HepG2 (cell line): ENCODE data around the gene SS18L1. TPM values are rescaled to one million over a fixed set of nuclear protein-coding genes. Genes with fewer than 3 reads are reported as not detected.

Experiments used
- ATAC-seq: fragments of 200-7000 bp; cut with Tn5 transposase; 3 replicates; pipeline ENCODE4 v1.9.1; 2020; ENCODE audit warnings: mild to moderate bottlenecking, moderate library complexity
- BruUV-seq: library from RNA; stranded (reverse); fragments of 400-500 nt; replicated peaks from 2 replicates; lab custom pipeline; 2021; lab: Mats Ljungman, UMichigan
- CTCF ChIA-PET: fragments of 300-600 bp; formaldehyde crosslinking; extraction: SDS; loops from one replicate; lab custom pipeline; 2021; ENCODE audit warnings: low total read pairs, inconsistent platforms, low intra/inter-chr PET ratio; lab: Yijun Ruan, JAX
- POLR2A ChIA-PET: fragments of 350-600 bp; sonication (Branson Sonifier 250); formaldehyde crosslinking; loops from one replicate; lab custom pipeline; 2020; ENCODE audit warnings: antibody characterized with exemption, inconsistent platforms; lab: Yijun Ruan, JAX
- DNase-seq: peaks from one replicate; pipeline ENCODE4 v3.0.0-alpha.2; 2015; ENCODE audit warnings: low spot score
- FAIRE-seq: peaks from 3 replicates; lab custom pipeline; 2011; peaks lifted over from hg19 to GRCh38; lab: Jason Lieb, UNC
- H2AFZ ChIP-seq: one replicate; pipeline ENCODE4 v1.6.1; 2011; ENCODE audit warnings: low read length, inconsistent platforms
- H3K27ac ChIP-seq: fragments of 300-600 bp; 3 replicates; pipeline ENCODE4 v1.8.0; 2011; ENCODE audit warnings: mixed run types, mild to moderate bottlenecking, mixed read lengths, low read length, inconsistent platforms; ENCODE audit not compliant: insufficient read depth; ENCODE audit errors: extremely low read length
- H3K27me3 ChIP-seq, 2 experiments: fragments of 200-600 bp in 1 of 2; 2 replicates in 1 of 2; 3 replicates in 1 of 2; pipeline versions ENCODE4 v1.6.0 to v1.8.0; 2011; ENCODE audit warnings: low read length in 2 of 2, mild to moderate bottlenecking in 2 of 2, moderate library complexity in 2 of 2, inconsistent platforms in 1 of 2; ENCODE audit not compliant: insufficient read depth in 2 of 2, control insufficient read depth in 1 of 2
- H3K36me3 ChIP-seq, 2 experiments: fragments of 200-600 bp in 1 of 2; replicated peaks in 1 of 2; 2 replicates in 1 of 2; 3 replicates in 1 of 2; pipeline versions ENCODE4 v1.5.1 to v1.8.0; 2011; ENCODE audit warnings: low read length in 2 of 2, inconsistent platforms in 1 of 2; ENCODE audit not compliant: insufficient read depth in 2 of 2, control insufficient read depth in 1 of 2
- H3K4me1 ChIP-seq: 2 replicates; pipeline ENCODE4 v1.5.1; 2012; ENCODE audit warnings: low read length, inconsistent platforms; ENCODE audit not compliant: insufficient read depth
- H3K4me2 ChIP-seq: 2 replicates; pipeline ENCODE4 v1.6.0; 2011; ENCODE audit warnings: low read depth, low read length, inconsistent platforms
- H3K4me3 ChIP-seq, 3 experiments: fragments of 200-600 bp in 1 of 3; sonication (generic), shearing (Covaris generic) in 1 of 3; replicated peaks in 1 of 3; 2 replicates each; pipeline ENCODE4 v1.5.1; 2011 to 2016; ENCODE audit warnings: low read length in 3 of 3, inconsistent platforms in 2 of 3, low read depth in 2 of 3, mild to moderate bottlenecking in 2 of 3, control low read depth in 1 of 3, mixed read lengths in 1 of 3; ENCODE audit not compliant: insufficient read depth in 1 of 3
- H3K79me2 ChIP-seq: one replicate; pipeline ENCODE4 v1.6.1; 2011; ENCODE audit warnings: low read length, inconsistent platforms; ENCODE audit not compliant: insufficient read depth
- H3K9ac ChIP-seq: 2 replicates; pipeline ENCODE4 v1.6.0; 2011; ENCODE audit warnings: mild to moderate bottlenecking, low read depth, low read length, inconsistent platforms; ENCODE audit not compliant: insufficient read depth
- H3K9me3 ChIP-seq: 2 replicates; pipeline ENCODE4 v1.5.1; 2012; ENCODE audit warnings: mild to moderate bottlenecking, low read length
- H4K20me1 ChIP-seq: 2 replicates; pipeline ENCODE4 v1.6.0; 2011; ENCODE audit warnings: inconsistent platforms, mild to moderate bottlenecking, low read length, moderate library complexity; ENCODE audit not compliant: insufficient read depth
- KLF11 ChIP-seq: IDR thresholded peaks from 2 replicates; pipeline ENCODE4 v1.6.1; 2016; ENCODE audit warnings: missing compliant biosample characterization
- MEIS2 ChIP-seq: sonication (generic); formaldehyde crosslinking; IDR thresholded peaks from 2 replicates; pipeline ENCODE4 v1.9.0; 2021; ENCODE audit warnings: mild to moderate bottlenecking, missing genetic modification reagents
- MLLT10 ChIP-seq: sonication (generic); formaldehyde crosslinking; IDR thresholded peaks from 2 replicates; pipeline ENCODE4 v1.4.0; 2020; ENCODE audit warnings: missing genetic modification reagents
- NFYB ChIP-seq: sonication (generic); formaldehyde crosslinking; IDR thresholded peaks from 2 replicates; pipeline ENCODE4 v1.4.0; 2020; ENCODE audit warnings: missing genetic modification reagents
- POLR2A ChIP-seq, 2 experiments: IDR thresholded peaks; 2 replicates each; pipeline ENCODE4 v1.6.1; 2011; ENCODE audit warnings: low read depth in 2 of 2, low read length in 2 of 2, mild to moderate bottlenecking in 1 of 2, moderate library complexity in 1 of 2; ENCODE audit not compliant: insufficient read depth in 1 of 2
- PREB ChIP-seq: sonication (generic); formaldehyde crosslinking; IDR thresholded peaks from 2 replicates; pipeline ENCODE4 v1.4.0; 2020; ENCODE audit warnings: missing genetic modification reagents
- ZFYVE20 ChIP-seq: sonication (generic); formaldehyde crosslinking; IDR thresholded peaks from 2 replicates; pipeline ENCODE4 v1.8.0; 2023; ENCODE audit warnings: low read depth, mild to moderate bottlenecking, moderate library complexity, missing genetic modification reagents, borderline replicate concordance
- WGBS: methylation state at CpG from one replicate; pipeline ENCODE4 v1.1.6; 2017; ENCODE audit warnings: low lambda C conversion rate; 5-methylcytosine and 5-hydroxymethylcytosine counted together
- in situ Hi-C: cut with HindIII; loops from 2 replicates; pipeline ENCODE4 v1.10.0; 2017; ENCODE audit warnings: low pct_unique_long_range_greater_than_20kb; ENCODE audit not compliant: extremely low pct_ligation_motif_present
- intact Hi-C: fragments of 100-400 bp; cut with micrococcal nuclease; formaldehyde crosslinking; loops from one replicate; pipeline ENCODE4 v1.10.0; 2022; ENCODE audit not compliant: unreplicated experiment
- polyA plus RNA-seq, 8 experiments: library from polyadenylated mRNA; depleted of rRNA in 3 of 8; stranded (reverse) in 7 of 8; unstranded in 1 of 8; fragments of >200 nt; fragmentation: Illumina TruSeq in 4 of 8; extraction: Trizol in 4 of 8; gene quantifications; 2 replicates each; pipeline versions ENCODE4 v1.2.1 to v1.2.3, GENCODE V29; 2011 to 2016; ENCODE audit warnings: low read depth in 4 of 8, missing spikeins in 1 of 8, mixed read lengths in 1 of 8; ENCODE audit not compliant: insufficient read depth in 1 of 8
- total RNA-seq, 5 experiments: library from RNA; depleted of rRNA; stranded (reverse); fragments of >200 nt; fragmentation: Illumina TruSeq; extraction: Trizol; gene quantifications; 2 replicates each; pipeline ENCODE4 v1.2.3, GENCODE V29; 2016; ENCODE audit warnings: low read depth in 1 of 5
- TF ChIP-seq, protein P1 (sequence below): sonication (generic); formaldehyde crosslinking; IDR thresholded peaks from 2 replicates; pipeline ENCODE4 v1.5.0; 2020; ENCODE audit warnings: missing genetic modification reagents, mild to moderate bottlenecking, borderline replicate concordance
- TF ChIP-seq, protein P2 (sequence below): sonication (generic); formaldehyde crosslinking; IDR thresholded peaks from 2 replicates; pipeline ENCODE4 v1.4.0; 2020; ENCODE audit warnings: missing genetic modification reagents
- TF ChIP-seq, protein P3 (sequence below): sonication (generic); formaldehyde crosslinking; IDR thresholded peaks from 2 replicates; pipeline ENCODE4 v1.5.1; 2020; ENCODE audit warnings: missing genetic modification reagents, mild to moderate bottlenecking, borderline replicate concordance

The SS18L1 gene
- total and polyA plus RNA-seq, 2 of the 13 experiments (the other 11 are each of a cell fraction or from before 2014, with no cell fraction given) = 17.8 to 27.6 TPM

DNA sequence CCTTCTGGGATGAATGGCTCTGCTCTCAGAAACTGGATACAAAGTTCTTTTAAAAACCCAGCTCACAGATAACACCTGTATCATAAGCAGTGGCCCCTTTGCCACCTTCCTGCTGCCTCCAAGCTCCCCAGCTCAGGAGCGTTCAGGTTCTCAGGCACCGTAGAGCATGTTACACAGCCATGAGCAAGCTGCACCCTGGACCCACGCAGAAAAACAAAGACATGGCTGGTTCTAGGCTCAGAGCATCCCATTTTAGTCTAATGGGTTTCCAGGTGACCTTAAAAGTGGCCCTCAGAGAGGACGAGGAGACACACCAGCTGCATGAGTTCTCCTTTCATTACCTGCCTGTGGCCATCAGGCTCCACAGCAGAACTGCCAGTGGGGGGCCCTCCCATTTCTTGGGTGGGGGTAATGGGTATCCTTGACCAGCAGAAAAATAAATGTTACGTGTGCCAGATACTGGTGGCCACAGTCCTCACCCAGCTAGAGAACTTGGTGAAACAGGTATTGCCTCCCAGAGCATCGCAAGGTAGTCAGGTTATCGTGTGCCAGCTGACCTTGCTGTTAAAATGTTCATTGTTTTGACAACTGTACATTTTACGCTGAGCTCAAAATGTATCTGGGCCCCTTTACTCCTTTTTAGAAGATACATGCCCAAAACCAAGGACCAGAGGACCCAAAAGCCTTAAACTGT, 7.8 kb upstream of the SS18L1 start (continued):
- TF ChIP-seq, protein P1, sequence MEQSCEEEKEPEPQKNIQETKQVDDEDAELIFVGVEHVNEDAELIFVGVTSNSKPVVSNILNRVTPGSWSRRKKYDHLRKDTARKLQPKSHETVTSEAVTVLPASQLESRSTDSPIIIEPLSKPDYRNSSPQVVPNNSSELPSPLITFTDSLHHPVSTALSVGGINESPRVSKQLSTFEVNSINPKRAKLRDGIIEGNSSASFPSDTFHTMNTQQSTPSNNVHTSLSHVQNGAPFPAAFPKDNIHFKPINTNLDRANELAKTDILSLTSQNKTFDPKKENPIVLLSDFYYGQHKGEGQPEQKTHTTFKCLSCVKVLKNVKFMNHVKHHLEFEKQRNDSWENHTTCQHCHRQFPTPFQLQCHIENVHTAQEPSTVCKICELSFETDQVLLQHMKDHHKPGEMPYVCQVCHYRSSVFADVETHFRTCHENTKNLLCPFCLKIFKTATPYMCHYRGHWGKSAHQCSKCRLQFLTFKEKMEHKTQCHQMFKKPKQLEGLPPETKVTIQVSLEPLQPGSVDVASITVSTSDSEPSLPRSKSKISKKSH (CRISPR knock-in tag) = 0 out of 2 replicates have a peak, but pooled peaks have one; percentile 62
- TF ChIP-seq NFYB (CRISPR knock-in tag) (no peak), POLR2A (IDR thresholded peaks at IDR 0.05; ENCODE audit: insufficient read depth in 1 of 2, low read depth in 2 of 2, low read length in 2 of 2) (peak; percentile 27 to 51; a peak in 3 of 4 replicates), MEIS2 (CRISPR knock-in tag) (no peak), ZFYVE20 (CRISPR knock-in tag) (no peak), MLLT10 (CRISPR knock-in tag) (no peak), KLF11 (CRISPR knock-in tag) (peak; percentile 45; the same call in 1 of the 2 replicates)

DNA sequence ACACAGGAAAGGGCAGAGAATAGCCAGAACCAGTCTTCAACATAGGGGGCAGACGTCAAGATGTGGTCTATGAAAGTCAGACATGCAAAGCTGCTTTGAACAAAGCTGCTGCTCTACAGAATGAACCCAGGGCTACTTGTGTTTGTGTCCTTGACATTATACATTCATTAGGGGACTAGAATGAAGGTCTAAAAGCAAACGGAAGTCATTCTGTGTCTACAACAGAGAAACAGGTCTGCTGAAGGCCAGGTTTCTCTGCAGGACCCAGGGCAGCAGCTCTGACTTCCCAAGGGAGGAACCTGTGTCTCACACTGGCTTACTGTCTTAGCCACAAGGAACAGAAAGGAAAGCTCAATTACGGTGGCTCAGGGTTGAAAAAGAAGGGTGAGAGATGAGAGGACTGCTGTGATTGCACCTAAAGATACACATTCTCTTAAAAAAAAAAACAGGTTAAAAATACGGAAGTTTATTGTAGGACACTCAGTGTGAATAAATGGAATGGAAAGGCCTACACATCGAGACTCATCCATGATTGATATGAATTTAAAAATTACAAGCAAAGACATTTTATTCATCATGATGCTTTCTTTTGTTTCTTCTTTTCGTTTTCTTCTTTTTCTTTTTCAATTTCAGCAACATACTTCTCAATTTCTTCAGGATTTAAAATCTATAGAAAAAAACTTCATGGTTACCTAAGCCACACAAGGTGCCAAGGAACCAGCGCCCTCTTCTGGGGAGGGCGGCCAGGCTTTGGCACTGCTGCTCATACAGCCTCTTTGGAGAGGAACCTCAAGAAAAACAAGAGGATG, 7.1 kb upstream of the SS18L1 start:
- Histone ChIP-seq H3K27me3 (no peaks in the 10 kb centered on the region), H3K9me3 (no peaks in the 10 kb centered on the region), H2AFZ (no peak overlapping the region), H3K4me1 (peaks cover 45% of the 10 kb centered on the region), H3K9ac (no peak overlapping the region), H3K79me2 (peaks cover 25% of the 10 kb centered on the region), H3K27ac (peak overlapping the region; percentile 13), H3K4me3 (no peak overlapping the region), H4K20me1 (peaks cover 48% of the 10 kb centered on the region), H3K4me2 (no peak overlapping the region), H3K36me3 (peaks cover 61 to 87% of the 10 kb centered on the region in 2 experiments)
- POLR2A ChIA-PET = interaction anchor here (1.2 to 7.8 kb wide), 8 partner anchors 8 to 125 kb away, joined by 4 to 86 read pairs (median 6); partner anchors contain the start of genes LSM14B and TAF4
- 66% methylated on average over 8 of the region's 8 CpGs for WGBS
- DNase-seq (peak; percentile 74), FAIRE-seq (peak; percentile 74), ATAC-seq (peak; percentile 39)
- intact Hi-C loops = loop anchor here (1.0 to 5.0 kb wide), 3 partner anchors 14 to 125 kb away; partner anchors contain the start of genes LSM14B and TAF4
- CTCF ChIA-PET = interaction anchor here (0.7 to 3.5 kb wide), 5 partner anchors 21 to 155 kb away, joined by 3 to 48 read pairs (median 4); no protein-coding TSS in a partner anchor
- in situ Hi-C loops = no loop called here
- BruUV-seq = TSS peak; percentile 5
- no peak for TF ChIP-seq PREB
- TF ChIP-seq, protein P2, sequence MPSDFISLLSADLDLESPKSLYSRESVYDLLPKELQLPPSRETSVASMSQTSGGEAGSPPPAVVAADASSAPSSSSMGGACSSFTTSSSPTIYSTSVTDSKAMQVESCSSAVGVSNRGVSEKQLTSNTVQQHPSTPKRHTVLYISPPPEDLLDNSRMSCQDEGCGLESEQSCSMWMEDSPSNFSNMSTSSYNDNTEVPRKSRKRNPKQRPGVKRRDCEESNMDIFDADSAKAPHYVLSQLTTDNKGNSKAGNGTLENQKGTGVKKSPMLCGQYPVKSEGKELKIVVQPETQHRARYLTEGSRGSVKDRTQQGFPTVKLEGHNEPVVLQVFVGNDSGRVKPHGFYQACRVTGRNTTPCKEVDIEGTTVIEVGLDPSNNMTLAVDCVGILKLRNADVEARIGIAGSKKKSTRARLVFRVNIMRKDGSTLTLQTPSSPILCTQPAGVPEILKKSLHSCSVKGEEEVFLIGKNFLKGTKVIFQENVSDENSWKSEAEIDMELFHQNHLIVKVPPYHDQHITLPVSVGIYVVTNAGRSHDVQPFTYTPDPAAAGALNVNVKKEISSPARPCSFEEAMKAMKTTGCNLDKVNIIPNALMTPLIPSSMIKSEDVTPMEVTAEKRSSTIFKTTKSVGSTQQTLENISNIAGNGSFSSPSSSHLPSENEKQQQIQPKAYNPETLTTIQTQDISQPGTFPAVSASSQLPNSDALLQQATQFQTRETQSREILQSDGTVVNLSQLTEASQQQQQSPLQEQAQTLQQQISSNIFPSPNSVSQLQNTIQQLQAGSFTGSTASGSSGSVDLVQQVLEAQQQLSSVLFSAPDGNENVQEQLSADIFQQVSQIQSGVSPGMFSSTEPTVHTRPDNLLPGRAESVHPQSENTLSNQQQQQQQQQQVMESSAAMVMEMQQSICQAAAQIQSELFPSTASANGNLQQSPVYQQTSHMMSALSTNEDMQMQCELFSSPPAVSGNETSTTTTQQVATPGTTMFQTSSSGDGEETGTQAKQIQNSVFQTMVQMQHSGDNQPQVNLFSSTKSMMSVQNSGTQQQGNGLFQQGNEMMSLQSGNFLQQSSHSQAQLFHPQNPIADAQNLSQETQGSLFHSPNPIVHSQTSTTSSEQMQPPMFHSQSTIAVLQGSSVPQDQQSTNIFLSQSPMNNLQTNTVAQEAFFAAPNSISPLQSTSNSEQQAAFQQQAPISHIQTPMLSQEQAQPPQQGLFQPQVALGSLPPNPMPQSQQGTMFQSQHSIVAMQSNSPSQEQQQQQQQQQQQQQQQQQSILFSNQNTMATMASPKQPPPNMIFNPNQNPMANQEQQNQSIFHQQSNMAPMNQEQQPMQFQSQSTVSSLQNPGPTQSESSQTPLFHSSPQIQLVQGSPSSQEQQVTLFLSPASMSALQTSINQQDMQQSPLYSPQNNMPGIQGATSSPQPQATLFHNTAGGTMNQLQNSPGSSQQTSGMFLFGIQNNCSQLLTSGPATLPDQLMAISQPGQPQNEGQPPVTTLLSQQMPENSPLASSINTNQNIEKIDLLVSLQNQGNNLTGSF (CRISPR knock-in tag) = no peak
- TF ChIP-seq, protein P3, sequence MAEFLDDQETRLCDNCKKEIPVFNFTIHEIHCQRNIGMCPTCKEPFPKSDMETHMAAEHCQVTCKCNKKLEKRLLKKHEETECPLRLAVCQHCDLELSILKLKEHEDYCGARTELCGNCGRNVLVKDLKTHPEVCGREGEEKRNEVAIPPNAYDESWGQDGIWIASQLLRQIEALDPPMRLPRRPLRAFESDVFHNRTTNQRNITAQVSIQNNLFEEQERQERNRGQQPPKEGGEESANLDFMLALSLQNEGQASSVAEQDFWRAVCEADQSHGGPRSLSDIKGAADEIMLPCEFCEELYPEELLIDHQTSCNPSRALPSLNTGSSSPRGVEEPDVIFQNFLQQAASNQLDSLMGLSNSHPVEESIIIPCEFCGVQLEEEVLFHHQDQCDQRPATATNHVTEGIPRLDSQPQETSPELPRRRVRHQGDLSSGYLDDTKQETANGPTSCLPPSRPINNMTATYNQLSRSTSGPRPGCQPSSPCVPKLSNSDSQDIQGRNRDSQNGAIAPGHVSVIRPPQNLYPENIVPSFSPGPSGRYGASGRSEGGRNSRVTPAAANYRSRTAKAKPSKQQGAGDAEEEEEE (CRISPR knock-in tag) = no peak
